Fibroblast of upper back skin (primary cell): ENCODE data around the gene ATP6V0C.
"Not testable (repeated sequence)": the region's sequence is repeated elsewhere in the genome, so short reads cannot be mapped to it uniquely, and the experiment has no call there.

Experiments
- DNase-seq: peaks from one replicate; pipeline ENCODE4 v3.0.0-alpha.2; 2013

Gene ATP6V0C

DNA sequence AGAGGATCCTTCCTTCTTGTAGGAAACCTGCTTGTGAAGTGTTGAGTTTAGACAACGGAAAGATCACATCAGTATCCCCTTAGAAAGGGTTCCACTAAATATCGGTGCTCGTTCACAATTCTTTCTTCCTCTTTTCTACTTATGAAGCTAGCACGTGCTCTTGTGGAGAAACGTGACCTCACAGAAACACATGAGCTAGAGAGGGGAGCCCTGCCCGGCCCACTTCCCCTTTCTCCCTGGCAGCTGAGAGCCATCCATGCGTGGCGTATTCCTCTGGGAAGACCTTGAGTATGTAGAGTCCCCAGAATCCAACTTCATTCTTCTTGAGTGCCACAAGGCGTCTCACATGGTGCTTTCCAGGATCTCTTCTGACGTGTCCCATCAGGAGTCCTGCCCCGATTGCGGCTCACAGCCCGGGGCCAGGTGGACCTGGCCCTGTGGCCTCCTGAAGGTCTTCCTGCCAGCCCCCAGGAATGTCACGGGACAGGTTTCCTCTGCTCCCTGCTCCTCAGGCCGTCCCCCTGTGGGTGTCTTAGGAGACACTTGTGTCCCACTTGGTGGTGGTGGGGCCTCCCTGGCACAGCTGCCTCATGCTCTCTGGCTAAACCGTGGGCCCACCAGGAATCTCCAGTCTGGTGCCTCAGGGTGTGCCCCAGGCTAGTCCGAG lies 46.5 kb downstream of the ATP6V0C start:
- not testable (repeated sequence) for DNase-seq

GRCh38 chr16:2560798-2561133 lies 47.0 kb downstream of the ATP6V0C start:
- not testable (repeated sequence) for DNase-seq

GRCh38 chr16:2567506-2567905 lies 53.8 kb downstream of the ATP6V0C start:
- not testable (repeated sequence) for DNase-seq

GRCh38 chr16:2568573-2568972 lies 54.8 kb downstream of the ATP6V0C start:
- DNase-seq: not testable (repeated sequence)
